Astrocyte (in vitro differentiated cells and primary cell): Measurements from ENCODE around the gene NUDT4B. TPM values are rescaled to one million over a fixed set of nuclear protein-coding genes. Genes with fewer than 3 reads are reported as not detected.
"Not testable (repeated sequence)": the region's sequence is repeated elsewhere in the genome, so short reads cannot be mapped to it uniquely, and the experiment has no call there.

ENCODE experiments used
- DNase-seq: peaks from one replicate; pipeline ENCODE4 v3.0.0-alpha.2; 2010; ENCODE audit warnings: low read depth
- FAIRE-seq: peaks from 2 replicates; lab custom pipeline; 2011; peaks lifted over from hg19 to GRCh38; lab: Jason Lieb, UNC
- H2AFZ ChIP-seq: 2 replicates; pipeline ENCODE4 v1.6.0; 2012; ENCODE audit warnings: low read depth, low read length, inconsistent platforms
- H3K27ac ChIP-seq: 2 replicates; pipeline ENCODE4 v1.5.1; 2011; ENCODE audit warnings: low read depth, low read length, inconsistent platforms
- H3K27me3 ChIP-seq: 2 replicates; pipeline ENCODE4 v1.6.0; 2011; ENCODE audit warnings: low read length, inconsistent platforms; ENCODE audit not compliant: insufficient read depth
- H3K36me3 ChIP-seq: 2 replicates; pipeline ENCODE4 v1.5.1; 2011; ENCODE audit warnings: low read length, inconsistent platforms; ENCODE audit not compliant: insufficient read depth
- H3K4me1 ChIP-seq: 2 replicates; pipeline ENCODE4 v1.5.1; 2011; ENCODE audit warnings: low read length, inconsistent platforms; ENCODE audit not compliant: insufficient read depth
- H3K4me2 ChIP-seq: 2 replicates; pipeline ENCODE4 v1.6.0; 2012; ENCODE audit warnings: low read length, inconsistent platforms
- H3K4me3 ChIP-seq: 2 replicates; pipeline ENCODE4 v1.5.1; 2011; ENCODE audit warnings: low read depth, mild to moderate bottlenecking, low read length, inconsistent platforms; ENCODE audit not compliant: insufficient read depth
- H3K79me2 ChIP-seq: 2 replicates; pipeline ENCODE4 v1.6.0; 2012; ENCODE audit warnings: mild to moderate bottlenecking, low read length, inconsistent platforms; ENCODE audit not compliant: insufficient read depth
- H3K9ac ChIP-seq: 2 replicates; pipeline ENCODE4 v1.6.0; 2012; ENCODE audit warnings: mild to moderate bottlenecking, low read length, inconsistent platforms
- H3K9me3 ChIP-seq: 2 replicates; pipeline ENCODE4 v1.5.1; 2012; ENCODE audit warnings: low read depth, mild to moderate bottlenecking, low read length, inconsistent platforms; ENCODE audit not compliant: insufficient read depth
- H4K20me1 ChIP-seq: 2 replicates; pipeline ENCODE4 v1.6.0; 2012; ENCODE audit warnings: low read length, inconsistent platforms; ENCODE audit not compliant: insufficient read depth
- H3K27ac Mint-ChIP-seq: one replicate; pipeline ENCODE4 v1.8.0; 2021; ENCODE audit warnings: mild to moderate bottlenecking, mixed read lengths; ENCODE audit not compliant: unreplicated experiment
- H3K27me3 Mint-ChIP-seq: one replicate; pipeline ENCODE4 v1.8.0; 2021; ENCODE audit warnings: low read depth, mixed read lengths; ENCODE audit not compliant: unreplicated experiment
- H3K36me3 Mint-ChIP-seq: one replicate; pipeline ENCODE4 v1.8.0; 2021; ENCODE audit warnings: low read depth, mixed read lengths; ENCODE audit not compliant: unreplicated experiment
- H3K4me1 Mint-ChIP-seq: one replicate; pipeline ENCODE4 v1.8.0; 2021; ENCODE audit warnings: low read depth, mixed read lengths; ENCODE audit not compliant: unreplicated experiment
- H3K4me3 Mint-ChIP-seq: one replicate; pipeline ENCODE4 v1.8.0; 2021; ENCODE audit warnings: mild to moderate bottlenecking, moderate library complexity, mixed read lengths; ENCODE audit not compliant: unreplicated experiment
- H3K9me3 Mint-ChIP-seq: one replicate; pipeline ENCODE4 v1.8.0; 2021; ENCODE audit warnings: mild to moderate bottlenecking, mixed read lengths; ENCODE audit not compliant: unreplicated experiment
- total RNA-seq: library from RNA; stranded (reverse); gene quantifications from 2 replicates; pipeline ENCODE4 v1.2.1, GENCODE V29; 2021

NUDT4B gene
- total RNA-seq, 1 donor from 2014 or later: 1.2 TPM

DNA sequence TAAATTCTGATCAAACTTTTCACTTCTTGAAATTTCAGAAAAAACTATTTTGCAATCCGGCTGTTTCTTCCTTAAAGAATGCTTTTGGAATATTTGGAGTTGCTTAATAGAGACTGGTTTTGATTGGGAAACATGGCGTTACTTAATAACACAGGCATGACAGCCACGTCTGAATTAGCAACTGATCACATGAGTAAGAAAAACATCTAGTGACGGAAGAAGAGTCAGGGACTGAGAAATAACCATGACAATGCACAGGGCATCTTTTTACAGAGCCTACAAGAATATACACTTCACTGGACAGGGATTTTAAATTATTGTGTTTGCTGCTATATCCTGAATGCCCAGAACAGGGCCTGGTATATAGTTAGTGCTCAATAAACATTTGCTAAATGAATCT, 25.1 kb downstream of the NUDT4B start:
- not testable (repeated sequence) for H3K27me3 ChIP-seq, H3K27me3 Mint-ChIP-seq, DNase-seq, H3K4me3 Mint-ChIP-seq, H3K4me1 Mint-ChIP-seq, H3K27ac Mint-ChIP-seq, H3K9me3 ChIP-seq, H3K36me3 ChIP-seq, H3K79me2 ChIP-seq, H2AFZ ChIP-seq, H3K4me3 ChIP-seq, H3K27ac ChIP-seq, H3K4me2 ChIP-seq, H3K4me1 ChIP-seq, H3K36me3 Mint-ChIP-seq, H3K9ac ChIP-seq, FAIRE-seq, H4K20me1 ChIP-seq, H3K9me3 Mint-ChIP-seq

DNA sequence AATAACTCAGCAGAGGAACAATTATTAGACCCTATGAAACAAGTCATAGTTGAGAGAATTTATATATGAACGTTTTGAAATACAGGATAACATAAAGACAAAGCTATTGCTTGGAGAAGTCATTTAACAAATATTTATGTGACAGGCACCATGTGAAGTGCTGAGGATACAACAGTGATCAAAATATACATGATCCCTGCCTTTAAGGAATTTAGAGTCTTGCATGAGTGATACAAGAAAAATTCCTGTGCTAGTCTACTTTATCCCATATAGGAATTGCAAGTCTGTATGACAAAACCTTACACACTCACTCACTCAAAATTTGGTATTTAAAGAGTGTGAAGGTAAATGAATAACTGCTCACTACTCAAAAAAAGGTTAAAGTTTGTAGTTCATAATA, 25.5 kb downstream of the NUDT4B start:
- H2AFZ ChIP-seq, H3K27me3 Mint-ChIP-seq, H3K9me3 Mint-ChIP-seq, FAIRE-seq, H3K4me1 ChIP-seq, H3K4me1 Mint-ChIP-seq, H3K36me3 Mint-ChIP-seq, H3K27ac Mint-ChIP-seq, H3K9ac ChIP-seq, DNase-seq, H3K27ac ChIP-seq, H3K79me2 ChIP-seq, H3K36me3 ChIP-seq, H3K4me3 ChIP-seq, H3K9me3 ChIP-seq, H3K4me2 ChIP-seq, H4K20me1 ChIP-seq, H3K4me3 Mint-ChIP-seq, H3K27me3 ChIP-seq: not testable (repeated sequence)

DNA sequence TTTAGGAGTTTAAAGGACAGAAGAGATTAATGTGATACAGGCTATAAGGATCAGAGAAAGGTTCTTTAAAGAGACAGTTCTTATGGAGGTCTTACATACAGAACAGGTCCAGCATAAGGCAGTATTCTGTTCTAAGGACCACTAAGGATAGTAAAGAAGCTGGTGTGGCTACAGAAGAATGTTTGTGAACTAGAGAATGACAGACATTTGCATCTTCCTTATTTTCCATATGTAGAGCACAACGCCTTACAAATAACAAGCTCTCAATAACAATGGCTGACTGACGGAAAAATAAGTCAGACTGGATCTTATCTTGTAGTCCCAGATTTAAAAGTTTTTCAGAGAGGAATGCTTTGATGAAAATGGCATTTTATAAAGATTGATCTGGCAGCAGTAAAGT, 26.7 kb downstream of the NUDT4B start:
- H3K79me2 ChIP-seq, DNase-seq, H3K27ac ChIP-seq, H3K9me3 ChIP-seq, H3K27ac Mint-ChIP-seq, H3K27me3 Mint-ChIP-seq, FAIRE-seq, H3K4me1 Mint-ChIP-seq, H3K9me3 Mint-ChIP-seq, H3K4me3 ChIP-seq, H3K4me1 ChIP-seq, H3K36me3 Mint-ChIP-seq, H4K20me1 ChIP-seq, H3K9ac ChIP-seq, H3K27me3 ChIP-seq, H2AFZ ChIP-seq, H3K4me2 ChIP-seq, H3K4me3 Mint-ChIP-seq, H3K36me3 ChIP-seq: not testable (repeated sequence)

DNA sequence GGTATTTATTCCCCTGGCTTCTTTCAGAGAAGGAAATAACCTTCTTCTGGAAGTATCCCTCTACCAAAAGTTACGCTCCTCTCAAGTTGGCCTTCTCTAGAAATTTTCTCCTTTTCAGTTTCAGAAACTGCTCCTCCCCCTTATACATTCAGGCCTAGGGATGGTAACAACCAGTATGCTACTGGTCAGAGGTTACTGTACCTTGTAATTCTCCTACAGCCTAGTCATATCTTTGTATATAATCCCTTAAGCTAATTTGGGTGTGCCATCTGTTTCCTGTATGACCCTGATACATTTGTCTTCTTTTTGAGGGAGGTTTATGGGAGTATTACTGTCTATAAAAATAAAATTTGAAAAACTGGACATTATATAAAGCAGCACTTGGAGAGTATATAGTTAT, 29.1 kb downstream of the NUDT4B start:
- not testable (repeated sequence) for H2AFZ ChIP-seq, H3K9me3 ChIP-seq, H3K36me3 ChIP-seq, DNase-seq, H3K27me3 Mint-ChIP-seq, H3K4me1 Mint-ChIP-seq, H3K27ac ChIP-seq, H3K4me2 ChIP-seq, H3K4me3 ChIP-seq, H4K20me1 ChIP-seq, H3K79me2 ChIP-seq, H3K36me3 Mint-ChIP-seq, H3K9me3 Mint-ChIP-seq, H3K27me3 ChIP-seq, H3K4me3 Mint-ChIP-seq, H3K9ac ChIP-seq, FAIRE-seq, H3K27ac Mint-ChIP-seq, H3K4me1 ChIP-seq

DNA sequence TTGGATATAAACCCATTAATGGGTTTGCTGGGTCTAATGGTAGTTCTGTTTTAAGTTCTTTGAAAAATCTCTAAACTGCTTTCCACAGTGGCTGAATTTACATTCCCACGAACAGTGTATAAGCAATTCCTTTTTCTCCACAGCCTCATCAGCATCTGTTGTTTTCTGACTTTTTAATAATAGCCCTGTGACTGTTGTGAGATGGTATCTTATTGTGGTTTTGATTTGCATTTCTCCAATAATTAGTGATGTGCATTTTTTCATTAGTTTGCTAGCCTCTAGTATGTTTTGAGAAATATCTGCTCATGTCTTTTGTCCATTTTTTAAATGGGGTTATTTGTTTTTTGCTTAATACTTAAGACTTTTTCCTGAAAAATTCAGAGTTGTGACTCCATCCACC, 31.8 kb downstream of the NUDT4B start:
- not testable (repeated sequence) for H3K27ac ChIP-seq, H3K9me3 Mint-ChIP-seq, DNase-seq, H3K36me3 ChIP-seq, H4K20me1 ChIP-seq, H3K4me1 Mint-ChIP-seq, H3K9ac ChIP-seq, H3K9me3 ChIP-seq, H3K4me1 ChIP-seq, H3K4me3 ChIP-seq, H3K27me3 Mint-ChIP-seq, H3K4me2 ChIP-seq, H3K27me3 ChIP-seq, H3K36me3 Mint-ChIP-seq, H3K4me3 Mint-ChIP-seq, H2AFZ ChIP-seq, H3K79me2 ChIP-seq, H3K27ac Mint-ChIP-seq, FAIRE-seq

DNA sequence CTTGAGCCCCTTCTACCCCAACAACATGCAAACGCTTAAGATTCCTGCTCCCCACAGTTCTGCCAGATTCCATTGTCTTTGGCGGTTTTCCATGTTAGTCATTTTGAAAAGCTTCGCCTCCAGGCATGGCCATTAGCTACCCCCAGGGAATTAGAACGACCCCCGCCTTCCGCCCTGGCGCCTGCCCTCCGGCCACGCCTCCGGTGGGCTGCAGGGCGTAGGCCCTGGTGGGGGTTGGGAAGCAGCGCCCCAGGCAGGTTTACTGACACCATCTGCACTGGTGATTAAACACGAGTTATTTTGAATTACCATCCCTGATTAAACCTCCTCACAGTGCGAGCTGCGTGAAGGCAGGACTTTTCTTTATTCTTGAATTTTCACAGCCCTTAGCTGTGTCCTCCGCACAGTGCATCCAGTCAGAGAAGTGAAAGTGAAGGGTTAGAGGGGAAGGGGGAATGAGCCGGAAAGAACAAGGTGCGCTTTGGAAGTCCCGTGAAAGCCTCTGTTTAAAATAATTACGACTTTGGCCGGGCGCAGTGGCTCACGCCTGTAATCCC, 43.0 kb downstream of the NUDT4B start:
- not testable (repeated sequence) for H3K4me3 ChIP-seq, H3K9me3 Mint-ChIP-seq, H3K4me1 ChIP-seq, H3K27ac Mint-ChIP-seq, H3K9ac ChIP-seq, H3K4me1 Mint-ChIP-seq, DNase-seq, H3K36me3 ChIP-seq, H4K20me1 ChIP-seq, H3K36me3 Mint-ChIP-seq, H2AFZ ChIP-seq, H3K4me2 ChIP-seq, H3K9me3 ChIP-seq, H3K27me3 ChIP-seq, H3K79me2 ChIP-seq, H3K27ac ChIP-seq, H3K27me3 Mint-ChIP-seq, H3K4me3 Mint-ChIP-seq
- peak; percentile 20 for FAIRE-seq
